HepG2 (cell line): ENCODE data around the gene NDRG3. TPM values are rescaled to one million over a fixed set of nuclear protein-coding genes. Genes with fewer than 3 reads are reported as not detected.
A peak's percentile ranks its signal among the peaks of the same experiment; 100 is the strongest.

Experiments
- AHR ChIP-seq: IDR thresholded peaks from 2 replicates; pipeline ENCODE4 v1.6.1; 2018; ENCODE audit warnings: missing genetic modification reagents, missing compliant biosample characterization
- ARHGAP35 ChIP-seq: sonication (generic); formaldehyde crosslinking; IDR thresholded peaks from 2 replicates; pipeline ENCODE4 v1.9.0; 2022; ENCODE audit warnings: mild to moderate bottlenecking, inconsistent platforms, moderate library complexity, missing genetic modification reagents, borderline replicate concordance
- ARNTL ChIP-seq: sonication (generic); formaldehyde crosslinking; IDR thresholded peaks from 2 replicates; pipeline ENCODE4 v1.4.0; 2020; ENCODE audit warnings: mild to moderate bottlenecking, missing genetic modification reagents
- ATF1 ChIP-seq: IDR thresholded peaks from 2 replicates; pipeline ENCODE4 v1.6.1; 2016; ENCODE audit warnings: mild to moderate bottlenecking, control low read depth
- BCL6 ChIP-seq: IDR thresholded peaks from 2 replicates; pipeline ENCODE4 v1.6.1; 2016; ENCODE audit warnings: missing genetic modification reagents, missing compliant biosample characterization
- FOSL2 ChIP-seq: sonication (generic); formaldehyde crosslinking; IDR thresholded peaks from 2 replicates; pipeline ENCODE4 v1.4.0; 2020; ENCODE audit warnings: missing genetic modification reagents
- KAT8 ChIP-seq: IDR thresholded peaks from 2 replicates; pipeline ENCODE4 v1.6.1; 2016; ENCODE audit warnings: missing genetic modification reagents, missing compliant biosample characterization
- MAFK ChIP-seq, 2 experiments: IDR thresholded peaks in 1 of 2; conservative IDR thresholded peaks in 1 of 2; 2 replicates each; pipeline ENCODE4 v1.6.1; 2011; ENCODE audit warnings: improper control_type of control experiment in 2 of 2, low read length in 2 of 2
- SCMH1 ChIP-seq: sonication (generic); formaldehyde crosslinking; IDR thresholded peaks from 2 replicates; pipeline ENCODE4 v1.9.0; 2021; ENCODE audit warnings: missing genetic modification reagents, mild to moderate bottlenecking, borderline replicate concordance
- SOX13 ChIP-seq, 3 experiments: fragments of 450-650 bp in 1 of 3; sonication (generic) in 1 of 3; formaldehyde crosslinking in 1 of 3; IDR thresholded peaks in 2 of 3; conservative IDR thresholded peaks in 1 of 3; 2 replicates each; pipeline versions ENCODE4 v1.5.0 to v1.6.1; 2016 to 2020; ENCODE audit warnings: antibody characterized with exemption in 1 of 3, mild to moderate bottlenecking in 1 of 3, missing compliant biosample characterization in 1 of 3, missing genetic modification reagents in 1 of 3, moderate library complexity in 1 of 3
- TFAP4 ChIP-seq: sonication (generic); IDR thresholded peaks from 2 replicates; pipeline ENCODE4 v1.6.1; 2016; ENCODE audit warnings: low read depth, borderline replicate concordance
- ZMAT3 ChIP-seq: sonication (generic); formaldehyde crosslinking; conservative IDR thresholded peaks from 2 replicates; pipeline ENCODE4 v1.7.0; 2021; ENCODE audit warnings: missing genetic modification reagents
- ZNF318 ChIP-seq: sonication (generic); formaldehyde crosslinking; IDR thresholded peaks from 2 replicates; pipeline ENCODE4 v1.4.0; 2020; ENCODE audit warnings: mild to moderate bottlenecking, missing genetic modification reagents
- ZNF567 ChIP-seq: sonication (generic); formaldehyde crosslinking; IDR thresholded peaks from 2 replicates; pipeline ENCODE4 v1.8.1; 2023; ENCODE audit warnings: mild to moderate bottlenecking, missing genetic modification reagents, borderline replicate concordance
- ZNF776 ChIP-seq: sonication (generic); formaldehyde crosslinking; IDR thresholded peaks from 2 replicates; pipeline ENCODE4 v1.4.0; 2020; ENCODE audit warnings: mild to moderate bottlenecking, missing genetic modification reagents
- polyA plus RNA-seq, 8 experiments: library from polyadenylated mRNA; depleted of rRNA in 3 of 8; stranded (reverse) in 7 of 8; unstranded in 1 of 8; fragments of >200 nt; fragmentation: Illumina TruSeq in 4 of 8; extraction: Trizol in 4 of 8; gene quantifications; 2 replicates each; pipeline versions ENCODE4 v1.2.1 to v1.2.3, GENCODE V29; 2011 to 2016; ENCODE audit warnings: low read depth in 4 of 8, missing spikeins in 1 of 8, mixed read lengths in 1 of 8; ENCODE audit not compliant: insufficient read depth in 1 of 8
- total RNA-seq, 5 experiments: library from RNA; depleted of rRNA; stranded (reverse); fragments of >200 nt; fragmentation: Illumina TruSeq; extraction: Trizol; gene quantifications; 2 replicates each; pipeline ENCODE4 v1.2.3, GENCODE V29; 2016; ENCODE audit warnings: low read depth in 1 of 5
- TF ChIP-seq, protein P1 (sequence below): sonication (generic); formaldehyde crosslinking; IDR thresholded peaks from 2 replicates; pipeline ENCODE4 v1.5.0; 2020; ENCODE audit warnings: mild to moderate bottlenecking, missing genetic modification reagents, borderline replicate concordance

NDRG3 gene
- total and polyA plus RNA-seq, 2 of the 13 experiments (the other 11 are each of a cell fraction or from before 2014, with no cell fraction given): 36.0 to 40.5 TPM

- TF ChIP-seq TFAP4 (no peak), KAT8 (CRISPR knock-in tag) (0 out of 2 replicates have a peak, but pooled peaks have one; percentile 23), ARHGAP35 (CRISPR knock-in tag) (no peak), ATF1 (CRISPR knock-in tag) (no peak), ZNF318 (CRISPR knock-in tag) (no peak), SOX13 (IDR thresholded peaks at IDR 0.05) (no peak), SOX13 (CRISPR knock-in tag; conservative IDR thresholded peaks at IDR 0.05 in 1 of 2, IDR thresholded peaks at IDR 0.05 in 1 of 2) (peak in 1 of 2 experiments; percentile 69; a peak in 2 of 4 replicates), ZNF776 (no peak), ARNTL (CRISPR knock-in tag) (no peak), ZNF567 (CRISPR knock-in tag) (0 out of 2 replicates have a peak, but pooled peaks have one; percentile 76), ZMAT3 (CRISPR knock-in tag) (0 out of 2 replicates have a peak, but pooled peaks have one; percentile 32), MAFK (conservative IDR thresholded peaks at IDR 0.05 in 1 of 2, IDR thresholded peaks at IDR 0.05 in 1 of 2; ENCODE audit: low read length in 2 of 2) (peak; percentile 62 to 87), SCMH1 (CRISPR knock-in tag) (no peak), AHR (CRISPR knock-in tag) (no peak), BCL6 (CRISPR knock-in tag) (0 out of 2 replicates have a peak, but pooled peaks have one; percentile 13), FOSL2 (CRISPR knock-in tag) (peak; percentile 54; the same call in 1 of the 2 replicates)
- TF ChIP-seq, protein P1, sequence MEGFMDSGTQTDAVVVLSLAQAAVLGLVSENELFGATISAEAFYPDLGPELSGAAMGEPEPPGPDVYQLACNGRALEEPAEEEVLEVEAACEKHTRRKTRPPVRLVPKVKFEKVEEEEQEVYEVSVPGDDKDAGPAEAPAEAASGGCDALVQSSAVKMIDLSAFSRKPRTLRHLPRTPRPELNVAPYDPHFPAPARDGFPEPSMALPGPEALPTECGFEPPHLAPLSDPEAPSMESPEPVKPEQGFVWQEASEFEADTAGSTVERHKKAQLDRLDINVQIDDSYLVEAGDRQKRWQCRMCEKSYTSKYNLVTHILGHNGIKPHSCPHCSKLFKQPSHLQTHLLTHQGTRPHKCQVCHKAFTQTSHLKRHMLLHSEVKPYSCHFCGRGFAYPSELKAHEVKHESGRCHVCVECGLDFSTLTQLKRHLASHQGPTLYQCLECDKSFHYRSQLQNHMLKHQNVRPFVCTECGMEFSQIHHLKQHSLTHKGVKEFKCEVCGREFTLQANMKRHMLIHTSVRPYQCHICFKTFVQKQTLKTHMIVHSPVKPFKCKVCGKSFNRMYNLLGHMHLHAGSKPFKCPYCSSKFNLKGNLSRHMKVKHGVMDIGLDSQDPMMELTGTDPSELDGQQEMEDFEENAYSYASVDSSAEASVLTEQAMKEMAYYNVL (CRISPR knock-in tag): no peak
Measured at GRCh38 chr20:36606158-36607066, 139.5 kb downstream of the NDRG3 start (continued).
